ENCODE data around the gene PTPRS. TPM values are rescaled to one million over a fixed set of nuclear protein-coding genes. Genes with fewer than 3 reads are reported as not detected.

Gene PTPRS
- total and polyA plus RNA-seq, 2 experiments from 2014 or later, result 46.0 to 351 TPM

DNA sequence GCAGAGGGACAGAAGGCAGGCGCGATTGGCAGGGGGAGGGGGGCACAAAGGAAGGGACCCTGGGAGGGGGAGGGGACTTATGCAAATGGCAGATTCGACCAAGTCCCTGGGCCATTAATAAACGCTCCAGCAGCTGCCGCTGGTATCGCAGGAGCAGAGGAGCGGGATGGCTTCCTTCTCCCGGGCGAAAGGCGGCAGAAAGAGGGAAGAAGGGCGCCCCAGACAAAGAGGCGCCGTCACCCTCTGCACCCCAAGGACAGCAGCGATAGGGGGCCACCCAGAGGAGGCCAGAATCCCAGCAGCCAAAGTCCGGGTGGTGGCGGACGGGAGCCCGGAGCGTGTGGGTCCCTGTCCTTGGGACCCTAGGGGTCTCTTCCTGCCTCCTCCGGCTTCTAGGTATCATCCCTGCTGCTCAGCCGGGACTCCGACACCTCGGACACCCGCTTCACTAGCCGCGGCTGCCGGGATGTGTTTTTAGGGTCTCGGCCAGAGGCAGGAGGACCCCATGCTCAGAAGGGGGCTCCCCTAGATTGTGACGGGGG lies 1.9 kb downstream of the PTPRS start:
- H3K4me3 ChIP-seq, result peak overlapping the region; percentile 92
- no peak overlapping the region for H3K27ac ChIP-seq
- TF ChIP-seq CTCF (IDR thresholded peaks at IDR 0.05; ENCODE audit: low read depth, low read length), result no peak

DNA sequence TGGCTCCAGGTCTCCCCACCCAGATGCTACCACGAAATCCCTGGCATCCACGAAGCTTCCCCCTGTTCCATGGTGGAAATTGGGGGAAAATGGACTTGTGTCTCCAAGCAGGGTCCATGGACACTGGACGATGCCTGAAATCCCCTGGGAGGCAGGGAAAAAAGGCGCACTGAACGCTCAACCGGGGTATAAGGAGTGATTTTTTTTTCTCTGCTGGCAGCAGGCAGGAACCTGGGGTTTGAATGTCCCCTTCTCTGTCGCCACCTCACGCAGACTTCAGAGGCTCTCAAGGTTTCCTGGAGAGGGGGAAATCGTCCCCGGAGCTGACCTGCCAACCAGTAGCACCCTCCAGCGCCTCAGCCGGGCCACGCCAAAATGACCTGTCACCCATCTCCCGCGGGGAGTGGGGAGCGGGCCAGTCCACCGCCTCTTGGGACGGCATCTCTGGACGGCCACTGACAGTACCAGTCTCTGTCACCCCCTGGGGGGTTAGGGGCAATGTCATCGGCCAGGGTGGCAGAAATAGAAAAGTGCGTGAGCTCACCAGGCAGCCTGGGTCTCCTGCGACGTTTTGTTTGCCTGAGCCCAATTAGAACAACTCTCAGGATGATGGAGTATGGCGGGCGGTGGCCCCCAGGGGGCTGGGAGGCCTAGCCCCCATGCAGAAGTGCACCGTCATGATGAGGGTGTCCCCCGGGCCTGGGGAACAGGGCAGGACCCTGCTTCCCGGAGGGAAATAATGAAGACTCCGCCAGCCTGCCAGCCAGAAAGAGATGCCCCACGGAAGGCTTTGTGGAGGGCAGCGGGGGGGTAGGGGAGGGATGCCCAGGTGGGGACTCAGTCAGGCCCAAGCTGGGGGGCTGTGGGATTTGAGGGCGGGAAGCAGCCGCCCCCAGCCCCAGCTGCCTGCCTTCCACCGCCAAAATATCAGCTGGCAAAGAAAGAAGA lies 2.6 kb downstream of the PTPRS start:
- no peak overlapping the region for H3K27ac ChIP-seq
- H3K9me3 ChIP-seq (ENCODE audit: low read depth), result no peaks in the 10 kb centered on the region
- H3K4me1 ChIP-seq (ENCODE audit: low read depth), result peaks cover 15% of the 10 kb centered on the region
- no peak for TF ChIP-seq CTCF (IDR thresholded peaks at IDR 0.05; ENCODE audit: low read depth, low read length)
- no peaks in the 10 kb centered on the region for H3K36me3 ChIP-seq
- H3K4me3 ChIP-seq, result no peak overlapping the region
- H3K27me3 ChIP-seq, result no peaks in the 10 kb centered on the region
- no peak for DNase-seq (ENCODE audit: low read depth in 1 of 2, low spot score in 1 of 2)

More for the DNA sequence above, 1.9 kb downstream of the PTPRS start:
- DNase-seq (ENCODE audit: low read depth in 1 of 2, low spot score in 1 of 2), result peak in 1 of 2 donors; percentile 73
- Histone ChIP-seq H3K4me1 (ENCODE audit: low read depth) (peaks cover 15% of the 10 kb centered on the region), H3K27me3 (no peaks in the 10 kb centered on the region), H3K36me3 (no peaks in the 10 kb centered on the region), H3K9me3 (ENCODE audit: low read depth) (no peaks in the 10 kb centered on the region)

DNA sequence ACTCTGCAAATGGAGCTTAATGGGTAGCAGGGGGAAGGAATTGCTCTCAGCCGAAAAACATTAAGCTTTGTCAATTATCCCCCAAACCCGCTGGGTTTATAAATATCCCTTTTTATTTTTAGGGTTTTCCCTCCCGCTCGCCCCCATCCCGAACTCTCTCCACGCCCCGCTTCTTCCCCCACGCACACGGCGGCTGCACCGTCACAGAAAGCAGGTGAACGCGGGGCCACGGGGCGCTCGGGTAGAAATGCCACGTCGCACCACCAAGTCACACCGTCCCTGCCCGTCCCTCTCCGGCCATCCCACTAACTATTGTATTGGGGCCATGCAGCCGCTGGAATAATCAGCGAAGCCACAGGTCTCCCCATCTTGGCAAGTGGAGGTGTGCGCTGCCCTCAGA lies 3.5 kb downstream of the PTPRS start:
- no peak overlapping the region for H3K4me3 ChIP-seq
- H3K4me1 ChIP-seq (ENCODE audit: low read depth), result peaks cover 15% of the 10 kb centered on the region
- no peak overlapping the region for H3K27ac ChIP-seq
- TF ChIP-seq CTCF (IDR thresholded peaks at IDR 0.05; ENCODE audit: low read depth, low read length), result no peak
- no peaks in the 10 kb centered on the region for H3K27me3 ChIP-seq
- H3K9me3 ChIP-seq (ENCODE audit: low read depth), result no peaks in the 10 kb centered on the region
- DNase-seq (ENCODE audit: low read depth in 1 of 2, low spot score in 1 of 2), result no peak
- H3K36me3 ChIP-seq, result no peaks in the 10 kb centered on the region

GRCh38 chr19:5336195-5336965 lies 4.2 kb downstream of the PTPRS start:
- H3K4me1 ChIP-seq (ENCODE audit: low read depth), result peaks cover 15% of the 10 kb centered on the region
- H3K27ac ChIP-seq, result no peak overlapping the region
- DNase-seq (ENCODE audit: low read depth in 1 of 2, low spot score in 1 of 2), result no peak
- H3K36me3 ChIP-seq, result no peaks in the 10 kb centered on the region
- TF ChIP-seq CTCF (IDR thresholded peaks at IDR 0.05; ENCODE audit: low read depth, low read length), result no peak
- no peaks in the 10 kb centered on the region for H3K27me3 ChIP-seq
- no peaks in the 10 kb centered on the region for H3K9me3 ChIP-seq (ENCODE audit: low read depth)
- H3K4me3 ChIP-seq, result no peak overlapping the region

DNA sequence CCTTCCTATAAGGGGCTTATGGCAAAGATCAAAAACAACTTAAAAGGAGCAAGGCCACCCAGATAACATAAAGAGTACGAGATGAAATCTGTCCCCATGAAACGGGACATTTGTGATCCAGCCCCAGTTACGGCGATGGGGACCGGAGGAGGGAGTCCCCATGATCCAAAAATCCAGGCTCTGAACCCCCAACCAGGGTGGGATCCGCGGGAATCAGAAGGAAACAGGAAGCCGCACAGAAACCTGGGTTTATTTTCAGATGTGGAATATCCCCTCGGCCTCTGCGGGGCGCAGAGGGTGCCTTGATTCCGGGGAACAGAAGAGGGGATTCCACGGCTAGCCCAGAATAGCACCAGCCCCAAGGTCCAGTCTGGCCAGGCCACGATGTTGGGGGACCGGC lies 5.0 kb downstream of the PTPRS start:
- Histone ChIP-seq H3K9me3 (ENCODE audit: low read depth) (no peaks in the 10 kb centered on the region), H3K36me3 (no peaks in the 10 kb centered on the region), H3K27ac (no peak overlapping the region), H3K4me3 (no peak overlapping the region), H3K4me1 (ENCODE audit: low read depth) (peaks cover 15% of the 10 kb centered on the region), H3K27me3 (no peaks in the 10 kb centered on the region)
- DNase-seq (ENCODE audit: low read depth in 1 of 2, low spot score in 1 of 2), result no peak
- no peak for TF ChIP-seq CTCF (IDR thresholded peaks at IDR 0.05; ENCODE audit: low read depth, low read length)

Data from cardiac muscle cell (in vitro differentiated cells and primary cell).